Raji (cell line): ENCODE measurements around the gene GYS1.
A peak's percentile ranks its signal among the peaks of the same experiment; 100 is the strongest.

Experiments used
- POLR2A ChIP-seq: IDR thresholded peaks from 2 replicates; pipeline ENCODE4 v1.6.1; 2011; ENCODE audit warnings: low read depth, low read length, control low read depth; ENCODE audit not compliant: insufficient read depth

The GYS1 gene

DNA sequence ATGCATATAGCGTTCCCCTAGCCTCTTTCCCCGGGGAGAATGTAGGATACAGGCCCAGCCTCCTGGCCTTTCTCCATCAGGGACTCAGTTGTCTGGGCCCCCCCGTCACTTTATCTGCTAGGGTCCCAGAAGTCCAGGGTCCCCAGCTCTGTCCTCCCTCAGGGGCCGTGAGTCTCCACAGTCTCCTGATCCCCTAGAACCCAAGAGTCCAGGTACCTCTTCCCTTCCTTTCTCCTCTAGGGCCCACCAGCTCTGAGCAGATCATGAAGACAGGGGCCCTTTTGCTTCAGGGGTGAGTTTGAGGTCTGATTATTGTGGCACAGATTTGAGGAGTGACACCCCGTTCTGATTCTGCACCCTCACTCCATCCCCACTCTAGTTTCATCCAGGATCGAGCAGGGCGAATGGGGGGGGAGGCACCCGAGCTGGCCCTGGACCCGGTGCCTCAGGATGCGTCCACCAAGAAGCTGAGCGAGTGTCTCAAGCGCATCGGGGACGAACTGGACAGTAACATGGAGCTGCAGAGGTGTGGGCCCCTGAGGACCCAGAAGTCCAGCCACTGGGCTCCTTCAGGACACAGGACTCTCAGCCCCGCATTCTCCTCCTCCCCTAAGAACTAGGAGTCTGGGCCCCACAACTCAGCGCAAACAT is 37.7 kb downstream of the GYS1 start:
- no peak for TF ChIP-seq POLR2A

DNA sequence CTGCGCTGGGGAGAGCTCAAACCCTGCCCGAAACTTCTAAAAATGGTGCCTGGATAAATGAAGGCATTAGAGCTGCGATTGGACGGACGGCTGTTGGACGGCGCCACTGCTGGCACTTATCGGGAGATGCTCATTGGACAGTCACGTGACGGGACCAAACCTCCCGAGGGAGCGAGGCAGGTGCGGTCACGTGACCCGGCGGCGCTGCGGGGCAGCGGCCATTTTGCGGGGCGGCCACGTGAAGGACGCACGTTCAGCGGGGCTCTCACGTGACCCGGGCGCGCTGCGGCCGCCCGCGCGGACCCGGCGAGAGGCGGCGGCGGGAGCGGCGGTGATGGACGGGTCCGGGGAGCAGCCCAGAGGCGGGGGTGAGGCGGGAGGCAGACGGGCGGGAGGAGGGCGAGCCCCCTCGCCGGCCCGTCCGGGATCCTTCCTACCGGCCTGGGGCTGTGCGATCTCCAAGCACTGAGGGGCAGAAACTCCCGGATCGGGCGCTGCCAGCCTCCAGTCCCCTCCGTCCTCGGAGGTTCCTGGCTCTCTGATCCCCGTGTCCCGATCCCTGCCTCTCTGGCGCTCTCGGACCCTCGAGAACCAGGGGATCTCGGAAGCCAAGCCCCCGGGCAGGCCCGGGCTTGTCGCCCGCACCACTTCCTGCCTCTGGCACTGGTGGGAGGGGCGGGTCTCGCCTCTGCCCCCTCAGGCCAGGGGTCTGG is 38.4 kb downstream of the GYS1 start, which contains the start of gene BAX:
Gene BAX, plus strand, starts transcription at position 281 of the 713 bp plus-strand sequence. Its CDS starts 54 bp downstream, at position 335.
- peak; percentile 88 for TF ChIP-seq POLR2A

DNA sequence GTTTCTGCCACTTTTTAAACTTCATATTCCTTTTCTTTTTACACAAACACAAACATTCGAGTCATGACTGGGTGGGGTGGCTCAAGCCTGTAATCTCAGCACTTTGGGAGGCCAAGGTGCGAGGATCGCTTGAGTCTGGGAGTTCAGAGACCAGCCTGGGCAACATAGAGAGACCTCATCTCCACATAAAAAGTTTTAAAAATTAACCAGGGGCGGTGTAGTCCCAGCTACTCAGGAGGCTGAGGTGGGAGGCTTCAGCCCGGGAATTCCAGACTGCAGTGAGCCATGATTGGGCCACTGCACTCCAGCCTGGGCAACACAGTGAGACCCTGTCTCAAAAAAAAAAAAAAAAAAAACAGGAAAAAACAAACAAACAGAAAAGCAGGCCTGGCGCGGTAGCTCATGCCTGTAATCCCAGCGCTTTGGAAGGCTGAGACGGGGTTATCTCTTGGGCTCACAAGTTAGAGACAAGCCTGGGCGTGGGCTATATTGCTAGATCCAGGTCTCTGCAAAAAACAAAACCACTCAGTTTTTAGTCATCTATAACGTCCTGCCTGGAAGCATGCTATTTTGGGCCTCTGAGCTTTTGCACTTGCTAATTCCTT is 39.0 kb downstream of the GYS1 start:
- TF ChIP-seq POLR2A, result no peak

DNA sequence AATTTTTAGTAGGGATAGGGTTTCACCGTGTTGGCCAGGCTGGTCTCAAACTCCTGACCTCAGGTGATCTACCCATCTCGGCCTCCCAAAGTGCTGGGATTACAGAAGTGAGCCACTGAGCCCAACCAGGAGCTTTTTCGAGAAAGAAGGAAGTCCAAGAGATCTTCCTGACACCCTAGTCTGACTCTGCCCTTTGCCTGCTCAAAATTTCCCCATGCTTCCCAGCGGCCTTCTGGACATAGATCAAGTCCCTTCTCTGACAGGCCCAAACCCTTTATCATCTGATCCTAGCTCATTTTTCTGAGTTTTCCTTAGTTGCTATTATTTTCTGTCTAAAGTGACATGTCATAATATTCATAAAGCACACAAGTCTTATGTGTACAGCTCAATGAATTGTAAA is 40.0 kb downstream of the GYS1 start:
- TF ChIP-seq POLR2A, result no peak

DNA sequence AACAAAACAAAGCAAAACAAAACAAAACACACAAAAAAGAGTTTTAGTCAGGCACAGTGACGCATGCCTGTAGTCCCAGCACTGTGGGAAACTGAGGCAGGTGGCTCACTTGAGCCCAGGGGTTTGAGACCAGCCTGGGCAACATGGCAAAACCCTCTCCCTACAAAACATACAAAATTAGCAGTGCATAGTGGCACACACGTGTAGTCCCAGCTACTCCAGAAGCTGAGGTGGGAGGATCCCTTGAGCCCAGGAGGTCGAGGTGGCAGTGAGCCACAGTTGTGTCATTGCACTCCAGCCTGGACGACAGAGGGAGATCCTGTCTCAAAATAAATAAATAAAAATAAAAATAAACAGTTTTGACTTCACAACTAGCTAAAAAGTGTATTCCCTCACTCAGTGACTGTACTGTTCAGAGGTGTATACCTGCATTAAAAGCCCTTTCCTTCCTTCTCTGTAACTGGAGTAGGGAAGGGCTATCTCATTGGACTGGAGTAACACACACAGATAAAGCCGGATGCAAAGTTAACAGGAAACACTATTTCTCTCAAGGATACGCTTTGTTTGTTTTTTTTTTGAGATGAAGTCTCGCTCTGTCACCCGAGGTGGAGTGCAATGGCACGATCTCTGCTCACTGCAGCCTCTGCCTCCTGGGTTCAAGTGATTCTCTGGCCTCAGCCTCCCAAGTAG is 42.1 kb downstream of the GYS1 start:
- TF ChIP-seq POLR2A, result no peak

DNA sequence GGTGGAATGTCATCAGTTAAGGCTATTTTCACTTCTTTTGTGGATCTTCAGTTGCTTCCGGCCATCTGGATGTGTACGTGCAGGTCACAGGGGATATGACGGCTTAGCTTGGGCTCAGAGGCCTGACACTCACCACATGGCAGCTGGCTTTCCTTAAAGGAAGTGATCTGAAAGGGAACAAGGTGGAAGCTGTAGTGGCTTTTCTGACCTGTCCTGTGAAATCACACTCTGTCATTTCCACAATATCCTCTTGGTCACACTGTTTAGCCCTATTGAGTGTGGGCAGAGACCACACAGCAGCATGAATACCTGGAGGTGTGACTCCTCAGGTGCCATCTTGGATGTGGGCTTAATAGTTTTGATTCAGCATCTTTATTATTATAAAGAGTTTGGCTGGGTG is 43.0 kb downstream of the GYS1 start:
- TF ChIP-seq POLR2A, result no peak

DNA sequence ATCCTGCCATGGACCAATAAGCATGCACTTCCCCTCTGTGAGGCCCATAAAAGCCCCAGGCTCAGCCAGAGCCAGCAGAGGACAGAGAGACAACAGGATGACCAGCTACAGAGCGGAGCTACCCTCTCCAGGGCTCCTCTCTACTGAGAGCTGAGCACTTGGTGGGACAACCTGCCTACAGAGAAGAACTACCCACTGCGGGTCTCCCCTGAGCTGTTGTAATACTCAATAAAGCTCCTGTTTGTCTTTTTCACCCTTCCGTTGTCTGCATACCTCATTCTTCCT is 45.9 kb downstream of the GYS1 start:
- TF ChIP-seq POLR2A, result no peak

DNA sequence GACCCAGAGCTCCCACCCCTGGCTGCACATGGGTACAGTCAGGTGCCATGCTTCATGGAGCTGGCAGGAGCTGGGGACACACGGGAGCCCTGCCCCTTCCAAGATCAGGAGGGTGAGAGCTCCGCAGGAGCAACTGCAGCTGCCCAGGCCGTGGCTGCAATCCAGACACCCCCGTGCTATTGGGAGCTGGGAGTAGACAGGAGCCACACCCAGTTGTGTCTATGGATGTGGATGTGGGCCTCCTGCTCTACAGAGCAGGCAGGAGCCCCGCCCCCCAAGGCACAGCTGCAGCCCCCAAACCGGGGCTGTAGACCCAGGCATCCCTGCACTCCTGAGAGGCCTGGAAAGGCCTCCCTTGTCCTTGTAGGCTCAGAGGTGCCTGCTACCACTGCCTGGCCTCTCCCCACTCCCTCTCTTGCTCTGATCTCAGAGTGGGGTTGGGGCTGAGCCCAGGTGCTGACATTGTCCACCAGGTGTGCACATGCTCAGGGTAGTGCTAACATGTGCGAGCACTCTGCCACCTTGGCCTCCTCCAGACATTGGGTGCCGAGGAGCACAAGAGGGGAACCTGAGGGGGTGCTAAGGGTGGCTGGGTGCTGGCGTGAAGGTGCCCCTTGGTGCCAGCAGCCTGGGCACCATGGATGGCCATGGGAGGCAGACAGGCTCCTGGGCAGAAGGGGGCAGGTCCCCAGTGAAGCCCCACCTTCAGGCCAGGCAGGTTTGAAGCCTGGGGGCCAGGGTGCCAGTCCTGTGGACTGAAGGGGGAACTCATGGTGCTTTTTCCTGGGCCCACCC is 46.4 kb downstream of the GYS1 start:
- TF ChIP-seq POLR2A, result no peak

DNA sequence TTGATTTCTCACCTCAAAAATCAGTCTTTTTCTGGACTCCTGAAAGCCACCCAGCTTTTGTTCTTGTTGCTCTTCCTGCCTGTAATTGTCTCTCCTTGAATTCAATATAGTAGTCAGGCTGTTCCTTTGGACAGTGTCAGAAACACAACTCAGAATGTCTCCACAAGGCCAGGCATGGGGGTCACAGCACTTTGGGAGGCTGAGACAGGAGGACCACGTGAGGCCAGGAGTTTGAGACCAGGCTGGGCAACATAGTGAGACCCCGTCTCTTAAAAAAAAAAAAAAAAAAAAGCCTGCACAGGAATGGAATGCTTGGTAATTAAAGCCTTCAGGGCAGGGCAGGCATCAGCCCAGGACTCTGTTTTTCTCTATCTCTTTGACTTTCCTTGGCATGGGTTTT is 47.3 kb downstream of the GYS1 start:
- TF ChIP-seq POLR2A, result no peak

DNA sequence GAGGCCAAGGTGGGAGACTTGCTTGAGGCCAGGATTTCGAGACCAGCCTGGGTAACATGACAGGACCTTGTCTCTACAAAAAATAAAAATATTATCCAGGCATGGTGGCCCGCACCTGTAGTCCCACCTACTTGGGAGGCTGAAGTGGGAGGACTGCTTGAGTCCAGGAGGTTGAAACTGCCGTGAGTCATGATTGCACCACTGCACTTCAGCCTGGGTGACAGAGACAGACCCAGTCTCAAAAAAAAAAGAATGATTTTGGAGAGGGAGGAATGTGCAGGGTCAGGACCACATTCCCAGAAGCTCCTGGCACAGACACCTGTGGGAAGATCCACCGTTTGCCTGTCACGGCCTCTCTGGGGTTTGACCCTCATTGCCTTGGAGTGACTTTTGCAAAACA is 47.7 kb downstream of the GYS1 start:
- TF ChIP-seq POLR2A, result no peak

DNA sequence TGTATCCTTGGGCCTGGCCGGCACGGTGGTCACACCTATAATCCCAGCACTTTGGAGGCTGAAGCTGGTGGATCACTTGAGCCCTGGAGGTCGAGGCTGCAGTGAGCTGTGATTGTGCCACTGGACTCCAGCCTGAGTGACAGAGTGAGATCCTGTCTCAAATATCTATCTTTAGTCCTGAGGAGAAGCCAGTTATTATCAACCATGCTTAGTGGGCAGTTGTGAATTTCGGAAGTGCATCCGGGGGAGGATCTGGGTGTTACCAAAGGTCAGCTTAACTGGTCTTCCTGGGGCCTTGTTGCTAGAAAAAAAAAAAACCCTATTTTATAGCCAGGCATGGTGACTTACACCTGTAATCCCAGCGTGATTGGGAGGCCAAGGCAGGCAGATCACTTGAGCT is 50.0 kb downstream of the GYS1 start:
- TF ChIP-seq POLR2A, result no peak

DNA sequence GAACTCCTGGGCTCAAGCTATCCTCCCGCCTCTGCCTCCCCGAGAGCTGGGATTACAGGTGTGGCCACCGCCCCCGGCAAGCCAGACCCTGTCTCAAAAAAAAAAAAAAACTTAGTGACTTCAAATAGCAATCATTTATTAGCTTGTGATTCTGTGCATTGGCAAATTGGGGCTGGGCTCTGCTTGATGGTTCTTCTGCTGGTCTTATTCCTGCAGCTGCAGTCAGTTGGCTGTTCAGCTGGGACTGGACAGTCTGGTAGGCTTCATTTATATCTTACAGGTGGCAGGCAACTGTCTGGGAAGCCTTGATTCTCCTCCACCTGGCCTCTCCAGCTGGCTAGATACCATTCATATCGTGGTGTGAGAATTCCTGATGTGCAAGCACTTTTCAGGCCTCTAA is 52.2 kb downstream of the GYS1 start:
- TF ChIP-seq POLR2A, result no peak

DNA sequence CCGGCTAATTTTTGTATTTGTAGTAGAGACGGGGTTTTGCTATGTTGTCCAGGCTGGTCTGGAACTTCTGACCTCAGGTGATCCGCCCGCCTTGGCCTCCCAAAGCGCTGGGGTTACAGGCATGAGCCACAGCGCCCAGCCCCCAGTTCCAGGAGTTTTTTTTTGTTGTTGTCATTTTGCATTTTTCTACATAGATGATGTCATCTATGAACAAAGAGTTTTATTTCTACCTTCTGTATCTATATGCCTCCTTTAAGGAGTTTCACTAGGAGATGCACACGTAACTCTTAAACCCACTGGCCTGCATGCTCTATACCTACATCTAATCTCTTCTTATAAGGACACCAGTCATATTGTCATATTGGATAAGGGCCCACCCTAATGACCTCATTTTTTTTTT is 54.9 kb downstream of the GYS1 start:
- TF ChIP-seq POLR2A, result no peak

DNA sequence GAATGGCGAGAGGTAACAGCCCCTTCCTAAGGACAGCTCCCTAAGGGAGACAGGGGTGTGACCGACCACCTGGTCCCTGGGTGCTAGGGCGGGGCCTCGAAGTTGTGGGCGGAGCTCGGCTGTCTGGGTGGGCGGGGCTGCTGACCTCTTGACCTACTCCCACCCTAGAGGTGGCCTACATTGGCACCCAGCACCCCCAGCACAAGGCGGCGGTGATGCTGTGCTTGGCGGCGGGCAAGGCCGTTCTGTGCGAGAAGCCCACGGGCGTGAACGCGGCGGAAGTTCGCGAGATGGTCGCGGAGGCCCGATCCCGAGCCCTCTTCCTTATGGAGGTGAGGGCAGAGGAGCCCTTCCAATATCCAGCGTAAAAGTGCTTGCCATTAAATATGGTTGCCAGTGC is 57.2 kb downstream of the GYS1 start:
- no peak for TF ChIP-seq POLR2A

DNA sequence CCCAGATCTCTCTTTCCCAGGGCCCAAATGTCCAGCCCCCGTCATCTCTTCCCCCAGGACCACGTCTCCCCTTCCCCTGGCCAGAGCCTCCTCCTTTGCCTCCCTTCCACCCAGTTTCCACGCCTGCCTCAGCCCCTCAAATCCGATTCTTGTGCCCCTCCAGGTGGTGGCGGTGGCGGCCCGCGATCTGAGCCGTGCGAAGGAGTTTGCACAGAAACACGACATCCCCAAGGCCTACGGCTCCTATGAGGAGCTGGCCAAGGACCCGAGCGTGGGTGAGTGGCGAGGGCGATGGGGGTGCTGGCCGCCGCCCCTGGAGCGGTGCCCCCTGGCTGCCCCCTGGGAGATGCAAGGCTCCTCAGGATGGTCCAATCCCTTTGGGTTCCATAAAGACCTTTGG is 58.3 kb downstream of the GYS1 start:
- TF ChIP-seq POLR2A, result no peak
